ENCODE results near the gene CALHM5.

GRCh38 chr6:116542426-116542825 lies 31.0 kb downstream of the CALHM5 start:
- TF ChIP-seq, protein P1, sequence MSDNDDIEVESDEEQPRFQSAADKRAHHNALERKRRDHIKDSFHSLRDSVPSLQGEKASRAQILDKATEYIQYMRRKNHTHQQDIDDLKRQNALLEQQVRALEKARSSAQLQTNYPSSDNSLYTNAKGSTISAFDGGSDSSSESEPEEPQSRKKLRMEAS (IDR thresholded peaks at IDR 0.05; ENCODE audit: low read depth, low read length) = no peak
- TF ChIP-seq, protein P2, sequence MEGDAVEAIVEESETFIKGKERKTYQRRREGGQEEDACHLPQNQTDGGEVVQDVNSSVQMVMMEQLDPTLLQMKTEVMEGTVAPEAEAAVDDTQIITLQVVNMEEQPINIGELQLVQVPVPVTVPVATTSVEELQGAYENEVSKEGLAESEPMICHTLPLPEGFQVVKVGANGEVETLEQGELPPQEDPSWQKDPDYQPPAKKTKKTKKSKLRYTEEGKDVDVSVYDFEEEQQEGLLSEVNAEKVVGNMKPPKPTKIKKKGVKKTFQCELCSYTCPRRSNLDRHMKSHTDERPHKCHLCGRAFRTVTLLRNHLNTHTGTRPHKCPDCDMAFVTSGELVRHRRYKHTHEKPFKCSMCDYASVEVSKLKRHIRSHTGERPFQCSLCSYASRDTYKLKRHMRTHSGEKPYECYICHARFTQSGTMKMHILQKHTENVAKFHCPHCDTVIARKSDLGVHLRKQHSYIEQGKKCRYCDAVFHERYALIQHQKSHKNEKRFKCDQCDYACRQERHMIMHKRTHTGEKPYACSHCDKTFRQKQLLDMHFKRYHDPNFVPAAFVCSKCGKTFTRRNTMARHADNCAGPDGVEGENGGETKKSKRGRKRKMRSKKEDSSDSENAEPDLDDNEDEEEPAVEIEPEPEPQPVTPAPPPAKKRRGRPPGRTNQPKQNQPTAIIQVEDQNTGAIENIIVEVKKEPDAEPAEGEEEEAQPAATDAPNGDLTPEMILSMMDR (IDR thresholded peaks at IDR 0.05; ENCODE audit: low read depth, low read length) = no peak
- TF ChIP-seq POLR2A (IDR thresholded peaks at IDR 0.05; ENCODE audit: extremely low read depth, insufficient read length) (no peak), MYC (IDR thresholded peaks at IDR 0.05; ENCODE audit: low read depth, low read length) (no peak)
